ENCODE measurements around the gene GALR2.

GALR2 gene

GRCh38 chr17:76082326-76083251 lies 8.0 kb downstream of the GALR2 start:
- no peak for TF ChIP-seq CTCF (IDR thresholded peaks at IDR 0.05; ENCODE audit: control insufficient read depth, extremely low read depth, insufficient read depth)
- DNase-seq (ENCODE audit: low read depth): no peak
- no peak overlapping the region for H3K4me3 ChIP-seq (ENCODE audit: low read depth, low read length)

GRCh38 chr17:76083536-76084182 lies 9.1 kb downstream of the GALR2 start:
- DNase-seq (ENCODE audit: low read depth): no peak
- H3K4me3 ChIP-seq (ENCODE audit: low read depth, low read length): no peak overlapping the region
- TF ChIP-seq CTCF (IDR thresholded peaks at IDR 0.05; ENCODE audit: control insufficient read depth, extremely low read depth, insufficient read depth): no peak

- DNase-seq (ENCODE audit: low read depth): no peak
- H3K4me3 ChIP-seq (ENCODE audit: low read depth, low read length): no peak overlapping the region
- no peak for TF ChIP-seq CTCF (IDR thresholded peaks at IDR 0.05; ENCODE audit: control insufficient read depth, extremely low read depth, insufficient read depth)
Measured at GRCh38 chr17:76085066-76085730, 10.6 kb downstream of the GALR2 start.

- no peak overlapping the region for H3K4me3 ChIP-seq (ENCODE audit: low read depth, low read length)
- no peak for TF ChIP-seq CTCF (IDR thresholded peaks at IDR 0.05; ENCODE audit: control insufficient read depth, extremely low read depth, insufficient read depth)
- no peak for DNase-seq (ENCODE audit: low read depth)
Measured at GRCh38 chr17:76085731-76086366, 11.3 kb downstream of the GALR2 start.

GRCh38 chr17:76086384-76086783 lies 11.8 kb downstream of the GALR2 start:
- no peak for TF ChIP-seq CTCF (IDR thresholded peaks at IDR 0.05; ENCODE audit: control insufficient read depth, extremely low read depth, insufficient read depth)
- no peak overlapping the region for H3K4me3 ChIP-seq (ENCODE audit: low read depth, low read length)
- DNase-seq (ENCODE audit: low read depth): no peak

- no peak for DNase-seq (ENCODE audit: low read depth)
- no peak overlapping the region for H3K4me3 ChIP-seq (ENCODE audit: low read depth, low read length)
- no peak for TF ChIP-seq CTCF (IDR thresholded peaks at IDR 0.05; ENCODE audit: control insufficient read depth, extremely low read depth, insufficient read depth)
Measured at GRCh38 chr17:76087531-76087930, 12.9 kb downstream of the GALR2 start.
